Measurements from ENCODE around the gene SMAD6. TPM values are rescaled to one million over a fixed set of nuclear protein-coding genes. Genes with fewer than 3 reads are reported as not detected.
A peak's percentile ranks its signal among the peaks of the same experiment; 100 is the strongest.

SMAD6 gene
- total RNA-seq, 1 donor from 2014 or later: 20.3 TPM

DNA sequence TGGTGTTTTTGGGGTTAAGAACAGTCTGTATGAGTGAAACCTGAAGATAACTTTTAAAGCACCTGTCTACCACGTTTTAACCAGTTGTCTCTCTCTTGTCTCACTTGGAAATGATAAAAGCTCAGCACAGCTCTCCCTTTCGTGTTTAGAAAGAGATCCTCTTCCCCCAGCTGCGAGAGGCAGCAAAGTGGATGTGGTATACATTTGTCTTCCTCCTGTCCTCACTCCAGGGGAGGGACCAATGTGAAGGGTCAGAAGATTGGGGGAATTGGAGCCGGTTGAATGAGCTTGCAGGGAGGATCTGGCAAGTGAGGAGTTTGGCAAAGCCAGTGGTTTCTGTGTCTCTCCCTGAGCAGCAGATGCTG, 14.6 kb downstream of the SMAD6 start:
- peaks cover 74% of the 10 kb centered on the region for H3K4me1 ChIP-seq
- TF ChIP-seq, protein P1, sequence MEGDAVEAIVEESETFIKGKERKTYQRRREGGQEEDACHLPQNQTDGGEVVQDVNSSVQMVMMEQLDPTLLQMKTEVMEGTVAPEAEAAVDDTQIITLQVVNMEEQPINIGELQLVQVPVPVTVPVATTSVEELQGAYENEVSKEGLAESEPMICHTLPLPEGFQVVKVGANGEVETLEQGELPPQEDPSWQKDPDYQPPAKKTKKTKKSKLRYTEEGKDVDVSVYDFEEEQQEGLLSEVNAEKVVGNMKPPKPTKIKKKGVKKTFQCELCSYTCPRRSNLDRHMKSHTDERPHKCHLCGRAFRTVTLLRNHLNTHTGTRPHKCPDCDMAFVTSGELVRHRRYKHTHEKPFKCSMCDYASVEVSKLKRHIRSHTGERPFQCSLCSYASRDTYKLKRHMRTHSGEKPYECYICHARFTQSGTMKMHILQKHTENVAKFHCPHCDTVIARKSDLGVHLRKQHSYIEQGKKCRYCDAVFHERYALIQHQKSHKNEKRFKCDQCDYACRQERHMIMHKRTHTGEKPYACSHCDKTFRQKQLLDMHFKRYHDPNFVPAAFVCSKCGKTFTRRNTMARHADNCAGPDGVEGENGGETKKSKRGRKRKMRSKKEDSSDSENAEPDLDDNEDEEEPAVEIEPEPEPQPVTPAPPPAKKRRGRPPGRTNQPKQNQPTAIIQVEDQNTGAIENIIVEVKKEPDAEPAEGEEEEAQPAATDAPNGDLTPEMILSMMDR (IDR thresholded peaks at IDR 0.05; ENCODE audit: borderline replicate concordance): no peak
- intact Hi-C loops (cut with micrococcal nuclease): no loop called here
- no peak for DNase-seq
- no peaks in the 10 kb centered on the region for H3K9me3 ChIP-seq (replicated peaks)
- peaks cover 28% of the 10 kb centered on the region for H3K36me3 ChIP-seq
- no peaks in the 10 kb centered on the region for H3K27me3 ChIP-seq (ENCODE audit: low read depth)
- H3K27ac ChIP-seq (replicated peaks): peak overlapping the region; percentile 10
- no peak overlapping the region for H3K4me3 ChIP-seq

DNA sequence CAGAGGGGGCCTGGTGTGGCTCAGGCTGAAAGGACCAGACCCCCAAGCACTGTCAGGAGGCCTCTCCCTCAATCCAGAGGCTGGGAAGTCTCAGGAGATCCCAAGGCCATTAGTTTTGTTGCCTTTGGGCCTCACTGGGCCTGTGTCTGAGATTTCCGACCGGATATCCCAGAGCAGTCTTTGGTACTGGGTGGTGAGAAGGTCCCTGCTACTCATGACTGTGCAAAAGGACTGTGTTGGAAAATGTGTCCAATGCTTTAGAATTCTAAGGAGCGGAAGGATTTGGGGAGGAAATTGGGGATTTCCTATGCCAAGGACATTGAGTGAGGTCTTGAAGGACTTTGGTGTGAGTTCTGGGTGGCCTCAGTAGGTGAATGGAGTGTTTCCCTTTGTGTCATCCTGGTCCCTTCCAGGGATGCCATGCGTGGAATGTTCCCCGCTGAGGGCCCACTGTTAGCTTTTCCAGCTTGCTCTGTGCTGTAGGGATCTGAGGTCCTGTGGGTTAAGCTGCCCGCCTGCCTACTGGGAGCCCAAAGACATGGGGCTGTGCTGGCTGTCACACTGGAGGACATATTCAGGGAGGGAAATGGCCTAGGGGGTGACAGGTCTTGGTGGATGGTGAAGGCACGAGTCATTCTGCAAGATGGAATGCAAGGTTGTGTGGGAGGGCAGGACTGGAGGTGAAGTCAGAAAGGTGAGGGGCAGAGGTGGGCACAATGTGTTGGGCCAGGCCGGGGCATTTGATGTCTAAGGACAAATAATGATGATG, 16.4 kb downstream of the SMAD6 start:
- Histone ChIP-seq H3K9me3 (replicated peaks) (no peaks in the 10 kb centered on the region), H3K27ac (replicated peaks) (no peak overlapping the region), H3K4me3 (no peak overlapping the region), H3K36me3 (peaks cover 23% of the 10 kb centered on the region), H3K27me3 (ENCODE audit: low read depth) (no peaks in the 10 kb centered on the region), H3K4me1 (peaks cover 78% of the 10 kb centered on the region)
- intact Hi-C loops (cut with micrococcal nuclease): no loop called here
- DNase-seq: no peak
- TF ChIP-seq, protein P1 (IDR thresholded peaks at IDR 0.05; ENCODE audit: borderline replicate concordance): no peak

DNA sequence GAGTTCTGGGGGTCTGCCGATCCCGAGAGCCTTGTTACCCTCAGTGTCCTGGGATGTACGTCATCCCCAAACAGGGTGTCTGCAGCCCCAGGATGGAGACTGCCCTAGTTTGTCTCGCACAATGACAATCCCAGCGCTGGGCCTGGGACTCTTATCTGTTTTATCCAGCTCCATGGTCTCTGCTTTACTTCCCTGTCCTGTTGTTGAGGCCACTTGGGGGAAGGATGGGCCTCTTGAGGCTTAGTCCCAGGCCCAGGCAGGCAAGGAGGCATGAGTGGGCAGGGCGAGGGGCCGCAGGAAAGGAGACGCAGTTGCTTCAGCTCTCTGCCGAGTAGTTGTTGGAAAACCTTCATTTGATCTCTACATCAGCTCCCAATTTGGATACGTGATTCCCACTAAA, 17.4 kb downstream of the SMAD6 start:
- intact Hi-C loops (cut with micrococcal nuclease): no loop called here
- no peak overlapping the region for H3K27ac ChIP-seq (replicated peaks)

DNA sequence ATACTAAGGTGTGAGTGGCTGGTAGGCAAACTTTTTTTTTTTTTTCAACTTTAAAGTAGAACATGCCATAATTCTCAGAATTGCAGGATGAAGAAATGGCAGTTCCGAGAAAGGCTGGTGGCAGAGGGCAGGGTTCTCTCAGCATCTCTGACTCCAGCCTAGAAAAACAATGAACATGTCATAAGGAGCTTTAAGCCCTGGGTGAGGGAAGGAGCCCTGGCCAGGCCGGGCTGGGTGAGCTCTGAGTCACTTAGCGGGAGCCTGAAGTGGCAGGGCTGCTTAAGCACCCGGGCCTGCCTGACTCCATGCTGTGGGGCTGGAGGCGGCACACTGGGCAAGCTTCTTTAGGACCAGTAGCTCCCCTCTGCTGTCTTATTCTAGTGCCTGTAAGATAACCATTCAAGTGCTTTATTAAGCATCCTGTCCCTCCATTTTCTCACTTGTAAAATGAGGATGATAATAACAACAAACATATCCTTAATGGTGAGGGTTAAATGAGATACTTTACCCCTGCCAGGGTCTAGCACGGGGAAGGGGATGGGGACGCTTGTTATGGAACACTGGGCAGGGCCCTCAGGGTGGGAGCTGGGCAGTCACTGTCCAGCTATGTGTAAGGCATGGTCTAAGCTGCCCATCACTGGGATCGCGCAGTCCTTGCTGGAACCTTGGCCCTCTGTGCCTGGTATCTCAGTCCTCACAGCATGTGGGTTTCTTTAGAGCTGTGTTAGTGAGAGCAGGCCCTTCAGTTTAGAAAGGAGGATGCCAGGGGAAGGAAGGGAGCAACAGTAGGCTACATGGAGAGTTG, 18.4 kb downstream of the SMAD6 start:
- no peak for DNase-seq
- no peak overlapping the region for H3K27ac ChIP-seq (replicated peaks)
- TF ChIP-seq, protein P1 (IDR thresholded peaks at IDR 0.05; ENCODE audit: borderline replicate concordance): no peak

More for the DNA sequence above, 17.4 kb downstream of the SMAD6 start:
- H3K27me3 ChIP-seq (ENCODE audit: low read depth): no peaks in the 10 kb centered on the region
- TF ChIP-seq, protein P1 (IDR thresholded peaks at IDR 0.05; ENCODE audit: borderline replicate concordance): no peak
- DNase-seq: no peak
- H3K36me3 ChIP-seq: peaks cover 21% of the 10 kb centered on the region
- peaks cover 75% of the 10 kb centered on the region for H3K4me1 ChIP-seq
- H3K9me3 ChIP-seq (replicated peaks): no peaks in the 10 kb centered on the region
- no peak overlapping the region for H3K4me3 ChIP-seq

DNA sequence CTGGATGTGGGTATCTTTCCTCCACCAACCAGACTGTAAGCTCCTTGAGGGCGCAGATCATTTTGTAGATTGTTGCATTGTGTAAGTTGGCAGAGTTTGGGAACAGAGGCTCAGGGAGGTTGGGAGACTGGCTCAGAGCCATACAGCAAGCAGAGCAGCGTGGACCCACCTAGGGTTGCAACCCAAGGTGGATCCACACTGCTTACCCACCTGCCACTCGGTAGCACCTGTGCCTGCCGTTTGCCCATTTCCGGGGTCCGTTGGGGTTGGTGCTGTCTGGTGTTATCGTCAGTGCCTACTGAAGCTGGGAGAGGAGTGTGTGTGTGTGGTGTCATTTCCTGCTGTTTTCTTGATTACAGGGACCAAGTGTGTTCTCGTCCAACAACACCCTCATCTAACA, 19.0 kb downstream of the SMAD6 start:
- Histone ChIP-seq H3K4me1 (peaks cover 70% of the 10 kb centered on the region), H3K9me3 (replicated peaks) (no peaks in the 10 kb centered on the region), H3K4me3 (no peak overlapping the region), H3K27ac (replicated peaks) (no peak overlapping the region), H3K27me3 (ENCODE audit: low read depth) (no peaks in the 10 kb centered on the region), H3K36me3 (peaks cover 21% of the 10 kb centered on the region)
- no peak for DNase-seq
- intact Hi-C loops (cut with micrococcal nuclease): no loop called here
- TF ChIP-seq, protein P1 (IDR thresholded peaks at IDR 0.05; ENCODE audit: borderline replicate concordance): no peak

More for the DNA sequence above, 18.4 kb downstream of the SMAD6 start:
- Histone ChIP-seq H3K9me3 (replicated peaks) (no peaks in the 10 kb centered on the region), H3K4me1 (peaks cover 75% of the 10 kb centered on the region), H3K27me3 (ENCODE audit: low read depth) (no peaks in the 10 kb centered on the region), H3K4me3 (no peak overlapping the region), H3K36me3 (peaks cover 21% of the 10 kb centered on the region)
- intact Hi-C loops (cut with micrococcal nuclease): no loop called here
